Measurements from ENCODE around the gene ITGB2. TPM values are rescaled to one million over a fixed set of nuclear protein-coding genes. Genes with fewer than 3 reads are reported as not detected.

ITGB2 gene
- total and polyA plus RNA-seq, 2 donors (not counting 1 experiment from before 2014, with no cell fraction given) = 0.05 TPM; not detected in 1

DNA sequence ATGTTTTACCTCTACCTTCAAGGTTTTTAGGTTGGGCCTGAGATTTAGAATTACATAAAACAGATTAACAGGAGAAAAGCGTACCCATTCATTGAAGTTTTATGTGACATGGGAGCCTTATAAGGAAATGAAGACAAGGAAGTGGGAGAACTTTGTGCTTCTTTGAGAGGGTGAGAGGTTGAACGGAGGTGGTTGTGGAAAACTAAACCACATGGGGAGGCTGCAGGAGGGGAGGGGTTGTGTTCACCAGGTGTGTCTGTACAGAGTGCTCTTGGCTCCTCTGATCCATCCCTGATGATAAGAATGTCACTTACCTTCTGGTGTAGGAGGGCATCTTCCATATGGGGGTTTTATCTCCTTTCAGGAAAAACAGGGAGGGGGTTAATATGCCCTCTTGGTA, 21.9 kb upstream of the ITGB2 start:
- H3K79me2 ChIP-seq (ENCODE audit: control insufficient read depth, insufficient read depth, low read length) = peaks cover 25% of the 10 kb centered on the region
- peaks cover 9% of the 10 kb centered on the region for H3K36me3 ChIP-seq (ENCODE audit: control insufficient read depth, insufficient read depth, low read length)
- H3K27ac ChIP-seq (ENCODE audit: insufficient read depth, low read length) = no peak overlapping the region
- no peaks in the 10 kb centered on the region for H3K9me3 ChIP-seq (ENCODE audit: control insufficient read depth, insufficient read depth, low read depth, low read length)
- no peaks in the 10 kb centered on the region for H3K27me3 ChIP-seq (ENCODE audit: control insufficient read depth, insufficient read depth, low read length)
- no peaks in the 10 kb centered on the region for H4K20me1 ChIP-seq (ENCODE audit: control insufficient read depth, extremely low read depth, insufficient read depth, low read length)
- DNase-seq (ENCODE audit: low read depth in 2 of 2) = no peak
- no peak overlapping the region for H3K4me3 ChIP-seq (replicated peaks in 1 of 4; ENCODE audit: control extremely low read depth in 1 of 4, insufficient read depth in 1 of 4, low read depth in 3 of 4, low read length in 4 of 4)
- H3K4me2 ChIP-seq (ENCODE audit: extremely low read depth, insufficient read depth, low read length) = no peak overlapping the region
- no peak overlapping the region for H2AFZ ChIP-seq (ENCODE audit: low read length)
- no peak overlapping the region for H3K9ac ChIP-seq (ENCODE audit: insufficient read depth, low read length)
- TF ChIP-seq, protein P1, sequence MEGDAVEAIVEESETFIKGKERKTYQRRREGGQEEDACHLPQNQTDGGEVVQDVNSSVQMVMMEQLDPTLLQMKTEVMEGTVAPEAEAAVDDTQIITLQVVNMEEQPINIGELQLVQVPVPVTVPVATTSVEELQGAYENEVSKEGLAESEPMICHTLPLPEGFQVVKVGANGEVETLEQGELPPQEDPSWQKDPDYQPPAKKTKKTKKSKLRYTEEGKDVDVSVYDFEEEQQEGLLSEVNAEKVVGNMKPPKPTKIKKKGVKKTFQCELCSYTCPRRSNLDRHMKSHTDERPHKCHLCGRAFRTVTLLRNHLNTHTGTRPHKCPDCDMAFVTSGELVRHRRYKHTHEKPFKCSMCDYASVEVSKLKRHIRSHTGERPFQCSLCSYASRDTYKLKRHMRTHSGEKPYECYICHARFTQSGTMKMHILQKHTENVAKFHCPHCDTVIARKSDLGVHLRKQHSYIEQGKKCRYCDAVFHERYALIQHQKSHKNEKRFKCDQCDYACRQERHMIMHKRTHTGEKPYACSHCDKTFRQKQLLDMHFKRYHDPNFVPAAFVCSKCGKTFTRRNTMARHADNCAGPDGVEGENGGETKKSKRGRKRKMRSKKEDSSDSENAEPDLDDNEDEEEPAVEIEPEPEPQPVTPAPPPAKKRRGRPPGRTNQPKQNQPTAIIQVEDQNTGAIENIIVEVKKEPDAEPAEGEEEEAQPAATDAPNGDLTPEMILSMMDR (conservative IDR thresholded peaks at IDR 0.05 in 1 of 2, IDR thresholded peaks at IDR 0.05 in 1 of 2; ENCODE audit: low read depth in 1 of 2, low read length in 2 of 2) = no peak
- no peak for TF ChIP-seq EZH2 (IDR thresholded peaks at IDR 0.05; ENCODE audit: low read length, missing control alignments)
- H3K4me1 ChIP-seq (ENCODE audit: control insufficient read depth, extremely low read depth, insufficient read depth, low read length) = peaks cover 2% of the 10 kb centered on the region

GRCh38 chr21:44941567-44941966, 20.9 kb upstream of the ITGB2 start:
- Histone ChIP-seq H3K4me3 (replicated peaks in 1 of 4; ENCODE audit: control extremely low read depth in 1 of 4, insufficient read depth in 1 of 4, low read depth in 3 of 4, low read length in 4 of 4) (no peak overlapping the region), H3K9ac (ENCODE audit: insufficient read depth, low read length) (no peak overlapping the region), H3K4me2 (ENCODE audit: extremely low read depth, insufficient read depth, low read length) (no peak overlapping the region), H3K9me3 (ENCODE audit: control insufficient read depth, insufficient read depth, low read depth, low read length) (no peaks in the 10 kb centered on the region), H3K36me3 (ENCODE audit: control insufficient read depth, insufficient read depth, low read length) (peaks cover 6% of the 10 kb centered on the region), H3K79me2 (ENCODE audit: control insufficient read depth, insufficient read depth, low read length) (peaks cover 23% of the 10 kb centered on the region), H3K27ac (ENCODE audit: insufficient read depth, low read length) (no peak overlapping the region), H2AFZ (ENCODE audit: low read length) (no peak overlapping the region), H4K20me1 (ENCODE audit: control insufficient read depth, extremely low read depth, insufficient read depth, low read length) (no peaks in the 10 kb centered on the region), H3K27me3 (ENCODE audit: control insufficient read depth, insufficient read depth, low read length) (no peaks in the 10 kb centered on the region), H3K4me1 (ENCODE audit: control insufficient read depth, extremely low read depth, insufficient read depth, low read length) (peaks cover 2% of the 10 kb centered on the region)
- DNase-seq (ENCODE audit: low read depth in 2 of 2) = no peak
- TF ChIP-seq, protein P1 (conservative IDR thresholded peaks at IDR 0.05 in 1 of 2, IDR thresholded peaks at IDR 0.05 in 1 of 2; ENCODE audit: low read depth in 1 of 2, low read length in 2 of 2) = no peak
- no peak for TF ChIP-seq EZH2 (IDR thresholded peaks at IDR 0.05; ENCODE audit: low read length, missing control alignments)

GRCh38 chr21:44940116-44940631, 19.5 kb upstream of the ITGB2 start:
- no peak for TF ChIP-seq EZH2 (IDR thresholded peaks at IDR 0.05; ENCODE audit: low read length, missing control alignments)
- TF ChIP-seq, protein P1 (conservative IDR thresholded peaks at IDR 0.05 in 1 of 2, IDR thresholded peaks at IDR 0.05 in 1 of 2; ENCODE audit: low read depth in 1 of 2, low read length in 2 of 2) = no peak
- H3K4me2 ChIP-seq (ENCODE audit: extremely low read depth, insufficient read depth, low read length) = peak overlapping the region; percentile 87
- no peaks in the 10 kb centered on the region for H3K9me3 ChIP-seq (ENCODE audit: control insufficient read depth, insufficient read depth, low read depth, low read length)
- H3K36me3 ChIP-seq (ENCODE audit: control insufficient read depth, insufficient read depth, low read length) = peaks cover 4% of the 10 kb centered on the region
- H4K20me1 ChIP-seq (ENCODE audit: control insufficient read depth, extremely low read depth, insufficient read depth, low read length) = no peaks in the 10 kb centered on the region
- peaks cover 2% of the 10 kb centered on the region for H3K4me1 ChIP-seq (ENCODE audit: control insufficient read depth, extremely low read depth, insufficient read depth, low read length)
- peak overlapping the region; percentile 70 to 92 (median 81) for H3K4me3 ChIP-seq (replicated peaks in 1 of 4; ENCODE audit: control extremely low read depth in 1 of 4, insufficient read depth in 1 of 4, low read depth in 3 of 4, low read length in 4 of 4)
- H3K27ac ChIP-seq (ENCODE audit: insufficient read depth, low read length) = peak overlapping the region; percentile 37
- DNase-seq (ENCODE audit: low read depth in 2 of 2) = no peak
- no peaks in the 10 kb centered on the region for H3K27me3 ChIP-seq (ENCODE audit: control insufficient read depth, insufficient read depth, low read length)
- H3K9ac ChIP-seq (ENCODE audit: insufficient read depth, low read length) = peak overlapping the region; percentile 46
- peak overlapping the region; percentile 60 for H2AFZ ChIP-seq (ENCODE audit: low read length)
- peaks cover 23% of the 10 kb centered on the region for H3K79me2 ChIP-seq (ENCODE audit: control insufficient read depth, insufficient read depth, low read length)

Measured in fibroblast of lung (primary cell).